KMS-11 (cell line): Measurements from ENCODE around the gene DCTN2.
"Not testable (repeated sequence)": the region's sequence is repeated elsewhere in the genome, so short reads cannot be mapped to it uniquely, and the experiment has no call there.

Source experiments
- H2AFZ ChIP-seq: fragments of 200-600 bp; sonication (generic); 2 replicates; pipeline ENCODE4 v1.6.1; 2016; ENCODE audit warnings: antibody characterized with exemption, mixed run types, low read depth
- H3K27ac ChIP-seq: fragments of 200-600 bp; sonication (generic); 2 replicates; pipeline ENCODE4 v1.6.1; 2016; ENCODE audit warnings: mild to moderate bottlenecking, mixed run types
- H3K27me3 ChIP-seq: fragments of 200-600 bp; sonication (generic); 2 replicates; pipeline ENCODE4 v1.6.1; 2017; ENCODE audit warnings: mild to moderate bottlenecking, low read depth, mixed run types, moderate library complexity; ENCODE audit not compliant: insufficient read depth
- H3K36me3 ChIP-seq: fragments of 200-600 bp; sonication (generic); 2 replicates; pipeline ENCODE4 v1.6.1; 2017; ENCODE audit warnings: mild to moderate bottlenecking, mixed run types; ENCODE audit not compliant: insufficient read depth
- H3K4me1 ChIP-seq: fragments of 200-600 bp; sonication (generic); 2 replicates; pipeline ENCODE4 v1.6.1; 2016; ENCODE audit warnings: mild to moderate bottlenecking, low read depth, mixed run types; ENCODE audit not compliant: poor library complexity, severe bottlenecking
- H3K4me2 ChIP-seq: fragments of 200-600 bp; sonication (generic); 2 replicates; pipeline ENCODE4 v1.7.0; 2016; ENCODE audit warnings: mild to moderate bottlenecking, mixed run types
- H3K4me3 ChIP-seq: fragments of 200-600 bp; sonication (generic); IDR thresholded peaks from 2 replicates; pipeline ENCODE4 v1.6.1; 2017; ENCODE audit warnings: low read depth, low read length, mixed read lengths; ENCODE audit not compliant: insufficient read depth
- H3K79me2 ChIP-seq: fragments of 200-600 bp; sonication (generic); 2 replicates; pipeline ENCODE4 v1.6.1; 2016; ENCODE audit warnings: low read depth, mixed run types; ENCODE audit not compliant: insufficient read depth
- H3K9ac ChIP-seq: fragments of 200-600 bp; sonication (generic); 2 replicates; pipeline ENCODE4 v1.6.1; 2016; ENCODE audit warnings: mild to moderate bottlenecking, mixed run types
- H4K20me1 ChIP-seq: fragments of 200-600 bp; sonication (generic); 2 replicates; pipeline ENCODE4 v1.6.1; 2016; ENCODE audit warnings: mild to moderate bottlenecking, mixed run types; ENCODE audit not compliant: insufficient read depth
- CTCF ChIP-seq: fragments of 200-600 bp; sonication (generic); conservative IDR thresholded peaks from 2 replicates; pipeline ENCODE4 v1.6.1; 2017; ENCODE audit warnings: low read depth, mild to moderate bottlenecking, antibody characterized with exemption, low read length, moderate library complexity, mixed read lengths

DCTN2 gene

GRCh38 chr12:57575771-57576612, 29.0 kb upstream of the DCTN2 start:
- Histone ChIP-seq H3K27me3 (no peaks in the 10 kb centered on the region), H2AFZ (no peak overlapping the region), H4K20me1 (no peaks in the 10 kb centered on the region), H3K79me2 (no peaks in the 10 kb centered on the region), H3K36me3 (no peaks in the 10 kb centered on the region), H3K4me1 (no peaks in the 10 kb centered on the region), H3K4me3 (no peak overlapping the region), H3K9ac (no peak overlapping the region), H3K4me2 (no peak overlapping the region), H3K27ac (no peak overlapping the region)
- no peak for TF ChIP-seq CTCF

- H3K27ac ChIP-seq: no peak overlapping the region
Measured at GRCh38 chr12:57574795-57575194, 27.8 kb upstream of the DCTN2 start.

GRCh38 chr12:57571926-57572762, 25.2 kb upstream of the DCTN2 start:
- Histone ChIP-seq H3K4me2 (no peak overlapping the region), H3K9ac (no peak overlapping the region), H3K79me2 (no peaks in the 10 kb centered on the region), H3K4me3 (no peak overlapping the region), H3K36me3 (no peaks in the 10 kb centered on the region), H3K27ac (no peak overlapping the region), H3K4me1 (no peaks in the 10 kb centered on the region), H2AFZ (no peak overlapping the region), H3K27me3 (no peaks in the 10 kb centered on the region), H4K20me1 (no peaks in the 10 kb centered on the region)
- no peak for TF ChIP-seq CTCF

More at GRCh38 chr12:57574795-57575194, 27.8 kb upstream of the DCTN2 start:
- no peak overlapping the region for H2AFZ ChIP-seq
- no peaks in the 10 kb centered on the region for H3K4me1 ChIP-seq
- H3K4me2 ChIP-seq: no peak overlapping the region
- H3K9ac ChIP-seq: no peak overlapping the region
- H3K79me2 ChIP-seq: no peaks in the 10 kb centered on the region
- H4K20me1 ChIP-seq: no peaks in the 10 kb centered on the region
- H3K27me3 ChIP-seq: no peaks in the 10 kb centered on the region
- no peak for TF ChIP-seq CTCF
- no peaks in the 10 kb centered on the region for H3K36me3 ChIP-seq
- no peak overlapping the region for H3K4me3 ChIP-seq

- H3K36me3 ChIP-seq, H3K27me3 ChIP-seq, H3K27ac ChIP-seq, H3K79me2 ChIP-seq, H3K4me2 ChIP-seq, H3K9ac ChIP-seq, H2AFZ ChIP-seq, H3K4me1 ChIP-seq, H4K20me1 ChIP-seq, H3K4me3 ChIP-seq: not testable (repeated sequence)
Measured at GRCh38 chr12:57570438-57570837, 23.4 kb upstream of the DCTN2 start.

- H2AFZ ChIP-seq: no peak overlapping the region
- no peaks in the 10 kb centered on the region for H3K36me3 ChIP-seq
- H3K27ac ChIP-seq: no peak overlapping the region
- H3K4me2 ChIP-seq: no peak overlapping the region
- no peaks in the 10 kb centered on the region for H4K20me1 ChIP-seq
- no peaks in the 10 kb centered on the region for H3K4me1 ChIP-seq
- H3K79me2 ChIP-seq: no peaks in the 10 kb centered on the region
- H3K27me3 ChIP-seq: no peaks in the 10 kb centered on the region
- no peak for TF ChIP-seq CTCF
- no peak overlapping the region for H3K9ac ChIP-seq
- no peak overlapping the region for H3K4me3 ChIP-seq
Measured at GRCh38 chr12:57569858-57570257, 22.9 kb upstream of the DCTN2 start.
